ENCODE results near the gene BCAP31. TPM values are rescaled to one million over a fixed set of nuclear protein-coding genes. Genes with fewer than 3 reads are reported as not detected.

Gene BCAP31
- total RNA-seq, 4 donors from 2014 or later: 76.4 to 129 (median 101) TPM

DNA sequence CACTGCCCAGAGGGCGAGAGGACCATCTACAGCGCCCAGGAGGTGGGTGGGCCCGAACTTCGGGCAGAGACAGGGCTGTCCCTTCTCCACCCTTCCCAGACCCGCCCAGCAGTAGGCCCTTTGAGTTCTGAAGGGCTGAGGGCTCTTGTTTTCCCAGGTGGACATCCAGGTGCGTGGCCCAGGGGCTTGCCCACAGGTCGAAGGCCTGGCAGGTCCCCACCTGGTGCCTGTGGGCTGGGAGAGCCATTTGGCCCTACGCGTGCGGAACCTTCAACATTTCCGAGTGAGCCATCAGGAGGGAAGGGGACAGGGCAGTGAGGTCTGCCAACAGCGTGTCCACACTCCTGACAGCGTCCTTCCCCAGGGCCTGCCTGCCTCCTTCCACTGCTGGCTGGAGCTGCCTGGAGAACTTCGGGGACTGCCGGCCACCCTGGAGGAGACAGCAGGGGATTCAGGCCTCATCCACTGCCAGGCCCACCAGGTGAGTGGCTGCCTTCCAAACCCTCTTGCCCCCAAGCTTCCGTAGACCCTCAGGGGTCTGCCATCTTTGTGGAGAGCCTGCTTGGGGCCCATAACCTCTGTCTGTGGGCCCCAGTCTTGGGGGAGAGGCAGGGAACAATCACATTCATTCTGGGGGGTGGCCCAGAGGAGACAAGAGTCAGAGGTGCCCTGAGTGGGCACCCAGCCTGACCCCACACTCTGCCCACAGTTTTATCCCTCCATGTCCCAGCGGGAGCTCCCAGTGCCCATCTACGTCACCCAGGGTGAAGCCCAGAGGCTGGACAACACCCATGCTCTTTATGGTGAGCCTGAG lies 46.6 kb upstream of the BCAP31 start:
- H3K27ac ChIP-seq (replicated peaks in 1 of 4): no peak overlapping the region
- TF ChIP-seq POLR2AphosphoS5 (IDR thresholded peaks at IDR 0.05): no peak
- TF ChIP-seq, protein P1, sequence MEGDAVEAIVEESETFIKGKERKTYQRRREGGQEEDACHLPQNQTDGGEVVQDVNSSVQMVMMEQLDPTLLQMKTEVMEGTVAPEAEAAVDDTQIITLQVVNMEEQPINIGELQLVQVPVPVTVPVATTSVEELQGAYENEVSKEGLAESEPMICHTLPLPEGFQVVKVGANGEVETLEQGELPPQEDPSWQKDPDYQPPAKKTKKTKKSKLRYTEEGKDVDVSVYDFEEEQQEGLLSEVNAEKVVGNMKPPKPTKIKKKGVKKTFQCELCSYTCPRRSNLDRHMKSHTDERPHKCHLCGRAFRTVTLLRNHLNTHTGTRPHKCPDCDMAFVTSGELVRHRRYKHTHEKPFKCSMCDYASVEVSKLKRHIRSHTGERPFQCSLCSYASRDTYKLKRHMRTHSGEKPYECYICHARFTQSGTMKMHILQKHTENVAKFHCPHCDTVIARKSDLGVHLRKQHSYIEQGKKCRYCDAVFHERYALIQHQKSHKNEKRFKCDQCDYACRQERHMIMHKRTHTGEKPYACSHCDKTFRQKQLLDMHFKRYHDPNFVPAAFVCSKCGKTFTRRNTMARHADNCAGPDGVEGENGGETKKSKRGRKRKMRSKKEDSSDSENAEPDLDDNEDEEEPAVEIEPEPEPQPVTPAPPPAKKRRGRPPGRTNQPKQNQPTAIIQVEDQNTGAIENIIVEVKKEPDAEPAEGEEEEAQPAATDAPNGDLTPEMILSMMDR (IDR thresholded peaks at IDR 0.05): no peak
- TF ChIP-seq POLR2A (IDR thresholded peaks at IDR 0.05; ENCODE audit: low read depth): no peak
- no peak for TF ChIP-seq EP300 (IDR thresholded peaks at IDR 0.05)
- 97% methylated on average over 11 of the region's 18 CpGs for WGBS
- intact Hi-C loops (cut with DNase I): no loop called here
- peaks cover 3 to 21% (median 17%) of the 10 kb centered on the region in 4 donors for H3K4me1 ChIP-seq
- no peak overlapping the region for H3K4me3 ChIP-seq
- no peaks in the 10 kb centered on the region for H3K27me3 ChIP-seq
- no peaks in the 10 kb centered on the region for H3K9me3 ChIP-seq
- H3K36me3 ChIP-seq: peaks cover 0 to 59% (median 29%) of the 10 kb centered on the region in 4 donors
- DNase-seq (ENCODE audit: extremely low spot score): no peak

DNA sequence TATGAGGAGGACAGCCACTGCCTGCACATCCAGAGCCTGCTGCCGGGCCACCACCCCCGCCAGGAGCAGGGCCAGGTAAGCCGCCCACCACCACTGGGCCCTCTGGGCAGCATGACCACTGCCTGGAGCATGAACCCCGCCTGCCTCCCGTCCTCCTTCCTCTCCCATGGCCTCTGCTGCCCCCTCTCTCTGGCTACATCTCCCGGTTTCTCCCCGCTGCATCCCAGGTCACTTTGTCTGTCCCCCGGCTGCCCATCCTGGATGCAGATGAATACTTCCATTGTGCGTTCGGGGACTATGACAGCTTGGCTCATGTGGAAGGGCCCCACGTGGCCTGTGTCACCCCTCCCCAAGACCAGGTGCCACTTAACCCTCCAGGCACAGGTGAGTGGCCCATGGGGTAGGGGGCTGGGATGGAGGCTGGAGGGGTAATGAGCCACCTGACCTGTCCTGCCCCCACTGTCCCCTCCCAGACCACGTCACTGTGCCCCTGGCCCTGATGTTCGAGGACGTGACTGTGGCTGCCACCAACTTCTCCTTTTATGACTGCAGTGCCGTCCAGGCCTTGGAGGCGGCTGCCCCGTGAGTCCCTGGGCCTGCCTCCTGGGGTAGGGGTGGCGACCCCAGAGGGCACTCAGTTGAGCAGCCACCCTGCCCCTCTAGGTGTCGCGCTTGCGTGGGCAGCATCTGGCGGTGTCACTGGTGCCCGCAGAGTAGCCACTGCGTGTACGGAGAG lies 45.8 kb upstream of the BCAP31 start:
- H3K4me3 ChIP-seq: no peak overlapping the region
- H3K9me3 ChIP-seq: no peaks in the 10 kb centered on the region
- no peaks in the 10 kb centered on the region for H3K27me3 ChIP-seq
- WGBS: 86% methylated on average over 17 of the region's 25 CpGs
- no peak for DNase-seq (ENCODE audit: extremely low spot score)
- H3K36me3 ChIP-seq: peaks cover 0 to 51% (median 25%) of the 10 kb centered on the region in 4 donors
- intact Hi-C loops (cut with DNase I): no loop called here
- TF ChIP-seq, protein P1 (IDR thresholded peaks at IDR 0.05): no peak
- no peak for TF ChIP-seq POLR2AphosphoS5 (IDR thresholded peaks at IDR 0.05)
- no peak overlapping the region for H3K27ac ChIP-seq (replicated peaks in 1 of 4)
- peaks cover 11 to 29% (median 24%) of the 10 kb centered on the region in 4 donors for H3K4me1 ChIP-seq

DNA sequence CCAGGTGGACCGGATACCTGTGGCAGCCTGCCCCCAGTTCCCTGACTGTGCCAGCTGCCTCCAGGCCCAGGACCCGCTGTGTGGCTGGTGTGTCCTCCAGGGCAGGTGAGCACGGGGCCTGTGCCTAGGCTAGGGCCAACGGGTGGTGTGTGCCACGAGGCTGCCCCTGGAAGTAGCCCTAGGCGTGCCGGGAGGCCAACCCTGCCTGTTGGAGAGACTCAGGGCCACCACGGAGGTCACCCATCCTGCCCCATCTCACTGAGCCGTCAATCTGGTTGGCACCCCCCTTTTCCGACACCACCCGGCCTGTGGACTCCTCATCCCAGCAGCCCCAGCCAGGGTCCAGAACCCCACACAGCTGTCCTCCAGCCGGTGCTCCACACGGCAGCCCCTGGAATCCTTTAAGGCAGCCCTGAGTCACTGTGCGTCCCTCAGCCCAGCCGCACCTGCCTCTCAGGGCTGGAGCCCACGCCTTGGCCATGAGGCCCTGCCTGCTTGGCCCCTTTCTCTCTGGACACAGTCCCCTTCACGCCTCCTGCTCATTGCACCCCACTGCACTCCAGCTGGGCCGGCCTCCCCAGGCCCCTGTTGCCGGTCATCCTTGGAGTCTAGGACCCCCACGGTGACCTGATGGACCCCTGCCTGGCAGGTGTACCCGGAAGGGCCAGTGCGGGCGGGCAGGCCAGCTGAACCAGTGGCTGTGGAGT lies 45.1 kb upstream of the BCAP31 start:
- no peaks in the 10 kb centered on the region for H3K27me3 ChIP-seq
- 89% methylated on average over 13 of the region's 23 CpGs for WGBS
- peaks cover 0 to 44% (median 22%) of the 10 kb centered on the region in 4 donors for H3K36me3 ChIP-seq
- no peak overlapping the region for H3K4me3 ChIP-seq
- no peak for DNase-seq (ENCODE audit: extremely low spot score)
- no peaks in the 10 kb centered on the region for H3K9me3 ChIP-seq
- no peak overlapping the region for H3K27ac ChIP-seq (replicated peaks in 1 of 4)
- intact Hi-C loops (cut with DNase I): no loop called here
- TF ChIP-seq POLR2AphosphoS5 (IDR thresholded peaks at IDR 0.05): no peak
- TF ChIP-seq, protein P1 (IDR thresholded peaks at IDR 0.05): no peak
- TF ChIP-seq POLR2A (IDR thresholded peaks at IDR 0.05; ENCODE audit: low read depth): no peak
- TF ChIP-seq EP300 (IDR thresholded peaks at IDR 0.05): no peak
- H3K4me1 ChIP-seq: peaks cover 18 to 36% (median 32%) of the 10 kb centered on the region in 4 donors

DNA sequence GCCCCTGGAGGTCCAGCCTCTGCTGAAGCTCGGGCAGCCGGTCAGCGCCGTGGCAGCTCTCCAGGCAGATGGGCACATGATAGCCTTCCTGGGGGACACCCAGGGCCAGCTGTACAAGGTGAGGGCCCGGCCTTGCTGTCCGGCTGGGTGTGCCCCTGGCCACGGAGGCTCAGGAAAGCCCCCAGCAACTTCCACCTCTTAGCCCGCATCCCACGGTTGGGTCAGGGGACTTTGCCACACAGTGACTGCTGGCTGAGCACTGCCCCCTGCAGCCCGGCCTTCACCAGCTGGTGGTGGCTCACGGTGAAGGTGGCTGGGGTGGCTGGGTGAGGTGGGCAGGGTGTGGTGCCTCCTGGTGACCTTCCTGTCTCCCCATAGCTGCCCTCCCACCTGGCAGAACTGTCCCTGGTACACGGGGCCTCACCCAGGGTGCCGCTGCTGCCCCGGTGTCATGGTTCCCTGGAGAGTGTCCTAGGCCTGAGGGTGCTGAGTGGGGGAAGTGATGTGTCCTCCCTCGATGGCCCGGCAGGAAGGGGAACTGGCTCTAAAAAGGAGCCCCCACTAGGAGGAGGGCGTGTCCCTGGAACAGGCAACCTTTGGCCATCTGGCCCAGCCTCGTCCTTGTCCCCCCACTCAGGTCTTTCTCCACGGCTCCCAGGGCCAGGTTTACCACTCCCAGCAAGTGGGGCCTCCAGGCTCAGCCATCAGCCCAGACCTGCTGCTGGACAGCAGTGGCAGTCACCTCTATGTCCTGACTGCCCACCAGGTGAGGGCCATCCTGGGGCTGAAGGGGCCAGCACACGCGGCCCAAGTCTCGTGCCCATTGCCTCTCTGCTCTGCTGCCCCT lies 44.3 kb upstream of the BCAP31 start:
- Histone ChIP-seq H3K36me3 (peaks cover 0 to 36% (median 18%) of the 10 kb centered on the region in 4 donors), H3K27ac (replicated peaks in 1 of 4) (no peak overlapping the region), H3K9me3 (no peaks in the 10 kb centered on the region), H3K27me3 (no peaks in the 10 kb centered on the region), H3K4me1 (peaks cover 19 to 40% (median 36%) of the 10 kb centered on the region in 4 donors), H3K4me3 (no peak overlapping the region)
- DNase-seq (ENCODE audit: extremely low spot score): no peak
- no peak for TF ChIP-seq POLR2A (IDR thresholded peaks at IDR 0.05; ENCODE audit: low read depth)
- no peak for TF ChIP-seq POLR2AphosphoS5 (IDR thresholded peaks at IDR 0.05)
- TF ChIP-seq, protein P1 (IDR thresholded peaks at IDR 0.05): no peak
- no peak for TF ChIP-seq EP300 (IDR thresholded peaks at IDR 0.05)
- WGBS: 93% methylated on average over 6 of the region's 22 CpGs
- intact Hi-C loops (cut with DNase I): no loop called here

Data from esophagus muscularis mucosa (tissue), 4 donors.